Activated T-helper 1 cell treated with anti-CD3 and anti-CD28 coated beads, Interleukin-12 subunit alpha, Interleukin-12 subunit beta, Interleukin-2, Interleukin-4 antibody, amounts not matched to agents 30 ng/mL and 10 ng/mL and 1 ng/mL, durations not matched to agents 14 hours and 24 hours and 36 hours (primary cell): ENCODE data around the gene TMPRSS9. TPM values are rescaled to one million over a fixed set of nuclear protein-coding genes. Genes with fewer than 3 reads are reported as not detected.
A peak's percentile ranks its signal among the peaks of the same experiment; 100 is the strongest.

Experiments
- DNase-seq: peaks from one replicate; pipeline ENCODE4 v3.0.0; 2021; ENCODE audit warnings: low spot score
- H3K27ac Mint-ChIP-seq: one replicate; pipeline ENCODE4 v1.8.0; 2021; ENCODE audit warnings: mild to moderate bottlenecking, mixed read lengths
- H3K27me3 Mint-ChIP-seq: one replicate; pipeline ENCODE4 v1.8.0; 2022; ENCODE audit warnings: mild to moderate bottlenecking, moderate library complexity, mixed read lengths; ENCODE audit not compliant: insufficient read depth
- H3K36me3 Mint-ChIP-seq: one replicate; pipeline ENCODE4 v1.8.0; 2021; ENCODE audit warnings: low read depth, mixed read lengths
- H3K4me1 Mint-ChIP-seq: one replicate; pipeline ENCODE4 v1.8.0; 2021; ENCODE audit warnings: low read depth, mixed read lengths
- H3K4me3 Mint-ChIP-seq: one replicate; pipeline ENCODE4 v1.8.0; 2021; ENCODE audit warnings: mild to moderate bottlenecking, moderate library complexity, mixed read lengths
- H3K9me3 Mint-ChIP-seq: one replicate; pipeline ENCODE4 v1.8.0; 2021; ENCODE audit warnings: mixed read lengths
- intact Hi-C: fragments of 100-400 bp; cut with micrococcal nuclease; formaldehyde crosslinking; loops from one replicate; pipeline ENCODE4 v1.15.1; 2024
- total RNA-seq: library from RNA; stranded (reverse); gene quantifications from 2 replicates; pipeline ENCODE4 v1.2.3, GENCODE V29; 2022

TMPRSS9 gene
- total RNA-seq, 1 donor from 2014 or later, result not detected

- H3K4me3 Mint-ChIP-seq, result no peak overlapping the region
- intact Hi-C loops, result no loop called here
- H3K27ac Mint-ChIP-seq, result no peak overlapping the region
- no peaks in the 10 kb centered on the region for H3K9me3 Mint-ChIP-seq
- H3K4me1 Mint-ChIP-seq, result peaks cover 5% of the 10 kb centered on the region
- no peak for DNase-seq
- H3K36me3 Mint-ChIP-seq, result peaks cover 11% of the 10 kb centered on the region
- no peaks in the 10 kb centered on the region for H3K27me3 Mint-ChIP-seq
These were observed 83.2 kb downstream of the TMPRSS9 start for GRCh38 chr19:2443116-2443784.

GRCh38 chr19:2443785-2444182 is 83.7 kb downstream of the TMPRSS9 start:
- DNase-seq, result no peak
- Mint-ChIP-seq H3K4me1 (peaks cover 6% of the 10 kb centered on the region), H3K9me3 (no peaks in the 10 kb centered on the region), H3K27me3 (no peaks in the 10 kb centered on the region), H3K4me3 (no peak overlapping the region), H3K36me3 (peaks cover 11% of the 10 kb centered on the region), H3K27ac (no peak overlapping the region)
- intact Hi-C loops, result no loop called here

GRCh38 chr19:2444251-2445002 is 84.4 kb downstream of the TMPRSS9 start:
- Mint-ChIP-seq H3K4me1 (peaks cover 10% of the 10 kb centered on the region), H3K27me3 (no peaks in the 10 kb centered on the region), H3K36me3 (peaks cover 11% of the 10 kb centered on the region), H3K27ac (no peak overlapping the region), H3K4me3 (no peak overlapping the region), H3K9me3 (no peaks in the 10 kb centered on the region)
- intact Hi-C loops, result no loop called here
- DNase-seq, result no peak

GRCh38 chr19:2446381-2446780 is 86.3 kb downstream of the TMPRSS9 start:
- no peaks in the 10 kb centered on the region for H3K9me3 Mint-ChIP-seq
- H3K4me1 Mint-ChIP-seq, result peaks cover 10% of the 10 kb centered on the region
- no peak for DNase-seq
- H3K4me3 Mint-ChIP-seq, result peak overlapping the region; percentile 57
- H3K36me3 Mint-ChIP-seq, result peaks cover 11% of the 10 kb centered on the region
- intact Hi-C loops, result no loop called here
- H3K27me3 Mint-ChIP-seq, result no peaks in the 10 kb centered on the region
- H3K27ac Mint-ChIP-seq, result peak overlapping the region; percentile 44

- H3K27me3 Mint-ChIP-seq, result no peaks in the 10 kb centered on the region
- intact Hi-C loops, result no loop called here
- peaks cover 10% of the 10 kb centered on the region for H3K4me1 Mint-ChIP-seq
- H3K4me3 Mint-ChIP-seq, result no peak overlapping the region
- H3K27ac Mint-ChIP-seq, result no peak overlapping the region
- DNase-seq, result no peak
- H3K36me3 Mint-ChIP-seq, result peaks cover 8% of the 10 kb centered on the region
- no peaks in the 10 kb centered on the region for H3K9me3 Mint-ChIP-seq
These were observed 89.0 kb downstream of the TMPRSS9 start for GRCh38 chr19:2449019-2449418.

- H3K9me3 Mint-ChIP-seq, result no peaks in the 10 kb centered on the region
- H3K27me3 Mint-ChIP-seq, result no peaks in the 10 kb centered on the region
- H3K27ac Mint-ChIP-seq, result peak overlapping the region; percentile 52
- H3K4me1 Mint-ChIP-seq, result peaks cover 20% of the 10 kb centered on the region
- no peak for DNase-seq
- no peak overlapping the region for H3K4me3 Mint-ChIP-seq
- H3K36me3 Mint-ChIP-seq, result peaks cover 4% of the 10 kb centered on the region
- intact Hi-C loops, result no loop called here
These were observed 91.1 kb downstream of the TMPRSS9 start for GRCh38 chr19:2451138-2451537.

GRCh38 chr19:2451741-2452140 is 91.7 kb downstream of the TMPRSS9 start:
- H3K27ac Mint-ChIP-seq, result no peak overlapping the region
- intact Hi-C loops, result no loop called here
- no peak overlapping the region for H3K4me3 Mint-ChIP-seq
- peaks cover 4% of the 10 kb centered on the region for H3K36me3 Mint-ChIP-seq
- H3K9me3 Mint-ChIP-seq, result no peaks in the 10 kb centered on the region
- peaks cover 15% of the 10 kb centered on the region for H3K4me1 Mint-ChIP-seq
- DNase-seq, result no peak
- H3K27me3 Mint-ChIP-seq, result no peaks in the 10 kb centered on the region

GRCh38 chr19:2453431-2454025 is 93.5 kb downstream of the TMPRSS9 start:
- Mint-ChIP-seq H3K4me3 (peak overlapping the region; percentile 56), H3K9me3 (no peaks in the 10 kb centered on the region), H3K4me1 (peaks cover 23% of the 10 kb centered on the region), H3K27ac (no peak overlapping the region), H3K36me3 (peaks cover 8% of the 10 kb centered on the region), H3K27me3 (no peaks in the 10 kb centered on the region)
- intact Hi-C loops, result no loop called here
- no peak for DNase-seq

GRCh38 chr19:2454199-2454961 is 94.3 kb downstream of the TMPRSS9 start:
- peaks cover 8% of the 10 kb centered on the region for H3K36me3 Mint-ChIP-seq
- no peaks in the 10 kb centered on the region for H3K27me3 Mint-ChIP-seq
- no peaks in the 10 kb centered on the region for H3K9me3 Mint-ChIP-seq
- peak overlapping the region; percentile 87 for H3K4me3 Mint-ChIP-seq
- H3K4me1 Mint-ChIP-seq, result peaks cover 18% of the 10 kb centered on the region
- intact Hi-C loops, result no loop called here
- DNase-seq, result no peak
- H3K27ac Mint-ChIP-seq, result peak overlapping the region; percentile 57

- no peaks in the 10 kb centered on the region for H3K9me3 Mint-ChIP-seq
- peak overlapping the region; percentile 57 for H3K27ac Mint-ChIP-seq
- peak overlapping the region; percentile 87 for H3K4me3 Mint-ChIP-seq
- H3K27me3 Mint-ChIP-seq, result no peaks in the 10 kb centered on the region
- peaks cover 8% of the 10 kb centered on the region for H3K36me3 Mint-ChIP-seq
- intact Hi-C loops, result no loop called here
- peaks cover 22% of the 10 kb centered on the region for H3K4me1 Mint-ChIP-seq
- DNase-seq, result no peak
These were observed 95.1 kb downstream of the TMPRSS9 start for GRCh38 chr19:2454962-2455850.

- Mint-ChIP-seq H3K4me1 (peaks cover 25% of the 10 kb centered on the region), H3K9me3 (no peaks in the 10 kb centered on the region), H3K36me3 (peaks cover 8% of the 10 kb centered on the region), H3K27me3 (no peaks in the 10 kb centered on the region), H3K27ac (peak overlapping the region; percentile 84), H3K4me3 (peak overlapping the region; percentile 87)
- peak; percentile 37 for DNase-seq
- intact Hi-C loops, result loop anchor here (1.0 to 2.0 kb wide), 2 partner anchors 19 to 29 kb away; partner anchors contain the start of gene TIMM13
These were observed 95.9 kb downstream of the TMPRSS9 start for GRCh38 chr19:2455851-2456570.
